ENCODE measurements around the gene ITGA1.

Gene ITGA1

DNA sequence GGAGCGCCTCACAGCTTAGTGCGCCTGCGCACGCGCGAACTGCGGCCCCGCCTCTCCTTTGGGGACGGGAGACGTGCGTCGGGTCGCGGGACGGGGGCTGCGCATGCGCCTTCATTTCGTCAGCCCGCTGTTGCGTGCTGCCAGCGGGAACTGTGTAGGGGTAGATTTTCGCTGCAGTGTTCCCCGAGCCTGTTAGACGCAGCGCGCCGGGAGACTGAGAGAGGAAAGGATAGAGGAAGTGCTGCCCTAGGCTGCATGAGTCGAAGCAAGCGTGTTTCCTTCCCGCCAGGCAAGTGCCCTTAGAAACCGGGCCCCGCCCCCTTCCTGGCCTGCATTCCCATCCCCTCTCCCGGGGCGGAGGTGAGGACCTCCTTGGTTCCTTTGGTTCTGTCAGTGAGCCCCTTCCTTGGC is 12.3 kb downstream of the ITGA1 start (continued):
- TF ChIP-seq ZNF202 (tag by site-specific recombination; IDR thresholded peaks at IDR 0.05; ENCODE audit: borderline replicate concordance) = no peak
- TF ChIP-seq ZNF791 (tag by site-specific recombination; IDR thresholded peaks at IDR 0.05) = no peak
- TF ChIP-seq ZNF311 (tag by site-specific recombination; IDR thresholded peaks at IDR 0.05; ENCODE audit: borderline replicate concordance) = no peak
- peak; percentile 83 for TF ChIP-seq ZBTB44 (tag by site-specific recombination; IDR thresholded peaks at IDR 0.05)
- TF ChIP-seq ZNF624 (tag by site-specific recombination; IDR thresholded peaks at IDR 0.05) = no peak
- TF ChIP-seq HOXA7 (CRISPR knock-in tag; IDR thresholded peaks at IDR 0.05; ENCODE audit: borderline replicate concordance) = no peak
- no peak for TF ChIP-seq ZNF510 (tag by site-specific recombination; IDR thresholded peaks at IDR 0.05; ENCODE audit: insufficient replicate concordance)
- TF ChIP-seq ZNF529 (tag by site-specific recombination; IDR thresholded peaks at IDR 0.05; ENCODE audit: insufficient replicate concordance) = no peak
- no peak for TF ChIP-seq ZNF398 (tag by site-specific recombination; IDR thresholded peaks at IDR 0.05)
- no peak for TF ChIP-seq ZNF544 (tag by site-specific recombination; IDR thresholded peaks at IDR 0.05)
- peak; percentile 86 for TF ChIP-seq KLF9 (tag by site-specific recombination; IDR thresholded peaks at IDR 0.05; ENCODE audit: low read depth)
- TF ChIP-seq ZNF19 (tag by site-specific recombination; IDR thresholded peaks at IDR 0.05; ENCODE audit: low read depth) = no peak
- TF ChIP-seq ZBTB21 (tag by site-specific recombination; IDR thresholded peaks at IDR 0.05) = no peak
- TF ChIP-seq, protein P1, sequence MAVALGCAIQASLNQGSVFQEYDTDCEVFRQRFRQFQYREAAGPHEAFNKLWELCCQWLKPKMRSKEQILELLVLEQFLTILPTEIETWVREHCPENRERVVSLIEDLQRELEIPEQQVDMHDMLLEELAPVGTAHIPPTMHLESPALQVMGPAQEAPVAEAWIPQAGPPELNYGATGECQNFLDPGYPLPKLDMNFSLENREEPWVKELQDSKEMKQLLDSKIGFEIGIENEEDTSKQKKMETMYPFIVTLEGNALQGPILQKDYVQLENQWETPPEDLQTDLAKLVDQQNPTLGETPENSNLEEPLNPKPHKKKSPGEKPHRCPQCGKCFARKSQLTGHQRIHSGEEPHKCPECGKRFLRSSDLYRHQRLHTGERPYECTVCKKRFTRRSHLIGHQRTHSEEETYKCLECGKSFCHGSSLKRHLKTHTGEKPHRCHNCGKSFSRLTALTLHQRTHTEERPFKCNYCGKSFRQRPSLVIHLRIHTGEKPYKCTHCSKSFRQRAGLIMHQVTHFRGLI (tag by site-specific recombination; IDR thresholded peaks at IDR 0.05) = no peak
- no peak for TF ChIP-seq ZNF837 (tag by site-specific recombination; IDR thresholded peaks at IDR 0.05)
- no peak for TF ChIP-seq ZFP41 (tag by site-specific recombination; IDR thresholded peaks at IDR 0.05; ENCODE audit: borderline replicate concordance)
- TF ChIP-seq ZNF416 (tag by site-specific recombination; IDR thresholded peaks at IDR 0.05) = no peak
- peak; percentile 78 for TF ChIP-seq GLIS1 (tag by site-specific recombination; IDR thresholded peaks at IDR 0.05)
- TF ChIP-seq PRDM2 (tag by site-specific recombination; IDR thresholded peaks at IDR 0.05; ENCODE audit: borderline replicate concordance) = no peak
- TF ChIP-seq ZNF324 (tag by site-specific recombination; IDR thresholded peaks at IDR 0.05) = no peak
- no peak for TF ChIP-seq EGR2 (tag by site-specific recombination; IDR thresholded peaks at IDR 0.05; ENCODE audit: low read depth)
- TF ChIP-seq ZNF670 (tag by site-specific recombination; IDR thresholded peaks at IDR 0.05; ENCODE audit: low read depth) = no peak
- TF ChIP-seq ZNF843 (tag by site-specific recombination; IDR thresholded peaks at IDR 0.05) = no peak
- no peak for TF ChIP-seq ZNF621 (tag by site-specific recombination; IDR thresholded peaks at IDR 0.05)
- TF ChIP-seq, protein P2, sequence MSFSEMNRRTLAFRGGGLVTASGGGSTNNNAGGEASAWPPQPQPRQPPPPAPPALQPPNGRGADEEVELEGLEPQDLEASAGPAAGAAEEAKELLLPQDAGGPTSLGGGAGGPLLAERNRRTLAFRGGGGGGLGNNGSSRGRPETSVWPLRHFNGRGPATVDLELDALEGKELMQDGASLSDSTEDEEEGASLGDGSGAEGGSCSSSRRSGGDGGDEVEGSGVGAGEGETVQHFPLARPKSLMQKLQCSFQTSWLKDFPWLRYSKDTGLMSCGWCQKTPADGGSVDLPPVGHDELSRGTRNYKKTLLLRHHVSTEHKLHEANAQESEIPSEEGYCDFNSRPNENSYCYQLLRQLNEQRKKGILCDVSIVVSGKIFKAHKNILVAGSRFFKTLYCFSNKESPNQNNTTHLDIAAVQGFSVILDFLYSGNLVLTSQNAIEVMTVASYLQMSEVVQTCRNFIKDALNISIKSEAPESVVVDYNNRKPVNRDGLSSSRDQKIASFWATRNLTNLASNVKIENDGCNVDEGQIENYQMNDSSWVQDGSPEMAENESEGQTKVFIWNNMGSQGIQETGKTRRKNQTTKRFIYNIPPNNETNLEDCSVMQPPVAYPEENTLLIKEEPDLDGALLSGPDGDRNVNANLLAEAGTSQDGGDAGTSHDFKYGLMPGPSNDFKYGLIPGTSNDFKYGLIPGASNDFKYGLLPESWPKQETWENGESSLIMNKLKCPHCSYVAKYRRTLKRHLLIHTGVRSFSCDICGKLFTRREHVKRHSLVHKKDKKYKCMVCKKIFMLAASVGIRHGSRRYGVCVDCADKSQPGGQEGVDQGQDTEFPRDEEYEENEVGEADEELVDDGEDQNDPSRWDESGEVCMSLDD (tag by site-specific recombination; IDR thresholded peaks at IDR 0.05) = no peak
- no peak for TF ChIP-seq ZNF174 (tag by site-specific recombination; IDR thresholded peaks at IDR 0.05)
